GM19468 (cell line): ENCODE results near the gene TBC1D9B.
"Not testable (repeated sequence)": the region's sequence is repeated elsewhere in the genome, so short reads cannot be mapped to it uniquely, and the experiment has no call there.

Experiments
- ATAC-seq: cut with Tn5 transposase; IDR thresholded peaks from one replicate; pipeline ENCODE4 v1.9.1; 2021; ENCODE audit warnings: mild to moderate bottlenecking, moderate library complexity, moderate number of reproducible peaks; ENCODE audit not compliant: unreplicated experiment; ENCODE audit errors: extremely low read depth

The TBC1D9B gene

GRCh38 chr5:179854356-179854755 lies 53.3 kb downstream of the TBC1D9B start:
- no peak for ATAC-seq

- peak; percentile 79 for ATAC-seq
Measured at GRCh38 chr5:179852993-179853547, 54.6 kb downstream of the TBC1D9B start.

DNA sequence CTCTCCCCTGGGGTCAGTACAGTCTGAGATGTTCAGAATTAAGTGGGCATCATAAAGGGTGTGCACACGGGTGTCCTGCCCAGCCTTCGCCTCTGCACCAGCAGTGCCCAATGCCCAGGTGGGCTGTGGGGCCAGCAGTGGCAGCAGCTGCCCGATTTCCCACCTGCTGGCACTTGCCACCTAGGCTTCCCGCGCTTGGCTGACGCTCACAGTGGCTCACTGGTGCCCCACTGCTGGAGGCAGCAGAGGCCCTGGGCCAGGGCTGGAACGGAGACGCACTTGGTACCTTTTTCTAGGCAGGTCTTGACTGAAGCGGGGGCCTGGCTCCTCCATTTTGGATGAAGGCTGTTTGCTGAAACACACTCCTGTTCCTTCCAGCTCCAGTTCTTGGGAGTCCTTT lies 66.1 kb downstream of the TBC1D9B start:
- no peak for ATAC-seq

GRCh38 chr5:179840766-179841165 lies 66.9 kb downstream of the TBC1D9B start:
- ATAC-seq, result no peak

DNA sequence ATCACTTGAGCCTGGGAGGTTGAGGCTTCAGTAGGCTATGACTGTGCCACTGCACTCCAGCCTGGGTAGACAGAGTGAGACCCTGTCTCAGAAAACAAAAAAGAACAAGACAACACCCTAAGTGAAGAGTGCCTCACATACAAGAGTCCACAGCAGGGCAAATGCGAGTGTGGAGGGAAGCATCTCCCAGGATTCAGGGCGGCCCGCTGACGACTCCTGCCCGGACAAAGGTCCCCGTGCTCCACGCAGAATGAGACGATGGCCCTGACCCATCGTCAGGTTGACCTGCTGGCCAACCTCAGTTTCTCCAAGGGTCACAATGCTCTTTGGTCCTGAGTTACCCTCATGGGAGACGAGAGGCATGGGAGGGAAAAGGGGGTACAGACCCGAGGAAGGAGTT lies 67.4 kb downstream of the TBC1D9B start:
- no peak for ATAC-seq

DNA sequence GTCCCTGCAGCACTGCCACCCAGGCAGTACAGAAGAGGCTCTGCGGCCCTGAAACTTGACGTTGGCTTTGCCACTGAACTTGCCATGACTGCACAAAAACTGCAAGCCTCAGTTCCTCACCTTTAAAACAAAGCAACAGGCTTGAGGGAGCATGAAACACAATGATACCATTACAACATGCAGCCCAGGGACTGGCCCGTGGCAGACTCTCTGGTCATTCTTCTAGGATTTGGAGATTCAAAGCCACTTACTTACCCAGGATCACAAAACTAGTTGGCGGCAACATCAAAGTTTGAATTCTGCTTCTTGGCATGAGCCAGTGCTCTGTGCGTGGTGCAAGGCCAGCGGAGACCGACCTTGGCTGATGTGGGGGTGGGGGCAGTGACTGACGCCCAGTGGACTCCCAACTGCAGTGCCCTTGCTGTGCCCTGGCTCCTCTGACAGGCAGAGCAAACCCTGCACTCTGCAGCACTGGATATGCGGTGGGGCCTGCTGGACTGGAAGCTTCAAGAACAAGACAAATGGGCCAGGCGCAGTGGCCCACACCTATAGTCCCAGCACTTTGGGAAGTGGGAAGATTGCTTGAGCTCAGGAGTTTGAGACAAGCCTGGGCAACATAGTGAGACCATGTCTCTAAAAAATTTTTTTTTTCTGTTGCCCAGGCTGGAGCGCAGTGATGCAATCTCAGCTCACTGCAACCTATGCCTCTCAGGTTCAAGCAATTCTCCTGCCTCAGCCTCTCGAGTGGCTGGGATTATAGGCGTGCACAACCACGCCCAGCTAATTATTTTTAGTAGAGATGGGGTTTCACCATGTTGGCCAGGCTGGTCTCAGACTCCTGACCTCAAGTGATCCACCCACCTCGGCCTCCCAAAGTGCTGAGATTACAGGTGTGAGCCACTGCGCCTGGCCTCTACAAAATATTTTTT lies 68.1 kb downstream of the TBC1D9B start:
- ATAC-seq, result no peak

DNA sequence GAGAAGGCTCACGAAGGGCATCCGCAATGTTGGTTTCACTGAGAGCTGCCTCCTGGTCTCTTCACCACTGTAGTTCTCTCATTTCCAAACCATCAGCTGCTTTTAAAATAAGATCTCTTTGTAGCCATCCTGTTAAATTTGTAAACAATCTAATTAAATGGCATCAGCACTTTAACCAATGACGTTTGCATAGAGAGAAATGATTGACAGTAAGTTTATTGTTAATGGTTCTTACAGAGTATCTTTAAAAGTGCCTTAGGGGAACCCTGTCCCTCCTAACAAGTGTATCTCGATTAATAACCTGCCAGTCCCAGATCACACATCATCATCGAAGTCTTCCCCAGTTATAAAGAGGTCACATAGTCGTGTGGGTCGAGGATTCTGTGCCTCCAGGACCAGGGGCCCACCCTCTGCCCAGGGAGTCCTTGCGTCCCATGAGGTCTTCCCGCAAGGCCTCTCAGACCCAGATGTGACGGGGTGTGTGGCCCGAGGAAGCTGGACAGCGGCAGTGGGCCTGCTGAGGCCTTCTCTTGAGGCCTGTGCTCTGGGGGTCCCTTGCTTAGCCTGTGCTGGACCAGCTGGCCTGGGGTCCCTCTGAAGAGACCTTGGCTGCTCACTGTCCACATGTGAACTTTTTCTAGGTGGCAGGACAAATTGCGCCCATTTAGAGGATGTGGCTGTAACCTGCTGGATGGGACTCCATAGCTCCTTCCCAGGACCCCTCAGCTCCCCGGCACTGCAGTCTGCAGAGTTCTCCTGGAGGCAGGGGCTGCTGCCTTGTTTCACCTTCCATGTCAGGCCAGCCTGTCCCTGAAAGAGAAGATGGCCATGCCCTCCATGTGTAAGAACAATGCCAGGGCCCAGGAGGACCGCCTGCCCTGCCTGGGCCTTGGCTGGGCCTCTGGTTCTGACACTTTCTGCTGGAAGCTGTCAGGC lies 70.4 kb downstream of the TBC1D9B start:
- ATAC-seq, result no peak

DNA sequence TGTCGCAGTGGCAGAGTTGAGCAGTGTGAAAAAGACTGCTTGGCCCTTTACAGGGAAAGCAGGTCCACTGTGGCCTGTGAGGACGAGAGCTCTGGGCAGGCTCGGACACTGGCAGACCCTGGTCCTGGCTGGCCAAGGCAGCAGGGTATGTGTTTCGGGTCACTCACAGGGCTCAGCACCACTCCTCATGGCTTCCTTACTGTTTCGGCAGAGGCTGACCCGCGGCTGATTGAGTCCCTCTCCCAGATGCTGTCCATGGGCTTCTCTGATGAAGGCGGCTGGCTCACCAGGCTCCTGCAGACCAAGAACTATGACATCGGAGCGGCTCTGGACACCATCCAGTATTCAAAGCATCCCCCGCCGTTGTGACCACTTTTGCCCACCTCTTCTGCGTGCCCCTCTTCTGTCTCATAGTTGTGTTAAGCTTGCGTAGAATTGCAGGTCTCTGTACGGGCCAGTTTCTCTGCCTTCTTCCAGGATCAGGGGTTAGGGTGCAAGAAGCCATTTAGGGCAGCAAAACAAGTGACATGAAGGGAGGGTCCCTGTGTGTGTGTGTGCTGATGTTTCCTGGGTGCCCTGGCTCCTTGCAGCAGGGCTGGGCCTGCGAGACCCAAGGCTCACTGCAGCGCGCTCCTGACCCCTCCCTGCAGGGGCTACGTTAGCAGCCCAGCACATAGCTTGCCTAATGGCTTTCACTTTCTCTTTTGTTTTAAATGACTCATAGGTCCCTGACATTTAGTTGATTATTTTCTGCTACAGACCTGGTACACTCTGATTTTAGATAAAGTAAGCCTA lies 71.3 kb downstream of the TBC1D9B start:
- ATAC-seq, result no peak

DNA sequence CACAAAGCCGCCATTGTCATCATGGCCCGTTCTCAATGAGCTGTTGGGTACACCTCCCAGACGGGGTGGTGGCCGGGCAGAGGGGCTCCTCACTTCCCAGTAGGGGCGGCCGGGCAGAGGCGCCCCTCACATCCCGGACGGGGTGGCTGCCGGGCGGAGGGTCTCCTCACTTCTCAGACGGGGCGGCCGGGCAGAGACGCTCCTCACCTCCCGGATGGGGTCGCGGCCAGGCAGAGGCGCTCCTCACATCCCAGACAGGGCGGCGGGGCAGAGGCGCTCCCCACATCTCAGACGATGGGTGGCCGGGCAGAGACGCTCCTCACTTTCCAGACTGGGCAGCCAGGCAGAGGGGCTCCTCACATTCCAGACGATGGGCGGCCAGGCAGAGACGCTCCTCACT lies 72.8 kb downstream of the TBC1D9B start:
- not testable (repeated sequence) for ATAC-seq

DNA sequence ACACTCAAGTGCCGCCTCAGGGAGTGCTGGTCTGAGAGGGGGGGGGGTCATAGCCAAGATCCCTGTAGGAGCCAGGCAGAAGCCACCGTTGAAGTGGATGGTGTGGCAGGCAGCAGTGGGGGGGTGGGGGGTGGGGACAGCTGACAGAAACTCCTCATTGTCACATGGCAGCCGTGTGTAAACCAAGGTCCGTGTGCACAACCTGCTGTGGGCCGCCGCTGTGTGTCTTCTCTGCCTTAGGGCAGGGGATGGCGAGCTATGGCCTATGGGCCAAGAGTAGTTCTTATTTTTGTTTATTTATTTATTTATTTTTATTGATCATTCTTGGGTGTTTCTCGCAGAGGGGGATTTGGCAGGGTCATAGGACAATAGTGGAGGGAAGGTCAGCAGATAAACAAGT lies 73.6 kb downstream of the TBC1D9B start:
- ATAC-seq, result no peak

GRCh38 chr5:179833709-179834070 lies 74.0 kb downstream of the TBC1D9B start:
- no peak for ATAC-seq

DNA sequence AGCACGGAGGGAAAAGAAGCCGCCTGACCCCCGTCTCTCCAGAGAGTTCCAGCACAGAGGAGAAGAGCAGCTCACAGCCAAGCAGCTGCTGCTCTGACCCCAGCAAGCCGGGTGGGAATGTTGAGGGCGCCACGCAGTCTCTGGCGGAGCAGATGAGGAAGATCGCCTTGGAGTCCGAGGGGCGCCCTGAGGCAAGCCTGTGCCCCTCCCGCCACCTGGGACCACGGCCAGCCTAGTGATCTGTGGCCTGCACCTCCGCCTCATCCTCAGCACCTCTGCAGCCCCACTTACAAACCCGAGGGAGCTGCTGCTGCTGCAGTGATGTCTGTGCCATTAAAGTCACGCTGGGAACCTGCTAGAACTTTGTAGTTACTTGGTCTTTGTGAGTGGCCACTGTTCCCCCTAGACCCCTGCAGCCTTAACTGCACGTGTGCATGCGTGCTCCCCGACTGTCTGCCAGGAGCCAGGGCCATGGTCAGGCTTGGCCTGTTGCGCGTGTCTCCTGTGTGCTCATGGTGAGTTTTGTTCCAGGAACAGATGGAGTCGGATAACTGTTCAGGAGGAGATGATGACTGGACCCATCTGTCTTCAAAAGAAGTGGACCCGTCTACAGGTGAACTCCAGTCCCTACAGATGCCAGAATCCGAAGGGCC lies 74.5 kb downstream of the TBC1D9B start:
- no peak for ATAC-seq

DNA sequence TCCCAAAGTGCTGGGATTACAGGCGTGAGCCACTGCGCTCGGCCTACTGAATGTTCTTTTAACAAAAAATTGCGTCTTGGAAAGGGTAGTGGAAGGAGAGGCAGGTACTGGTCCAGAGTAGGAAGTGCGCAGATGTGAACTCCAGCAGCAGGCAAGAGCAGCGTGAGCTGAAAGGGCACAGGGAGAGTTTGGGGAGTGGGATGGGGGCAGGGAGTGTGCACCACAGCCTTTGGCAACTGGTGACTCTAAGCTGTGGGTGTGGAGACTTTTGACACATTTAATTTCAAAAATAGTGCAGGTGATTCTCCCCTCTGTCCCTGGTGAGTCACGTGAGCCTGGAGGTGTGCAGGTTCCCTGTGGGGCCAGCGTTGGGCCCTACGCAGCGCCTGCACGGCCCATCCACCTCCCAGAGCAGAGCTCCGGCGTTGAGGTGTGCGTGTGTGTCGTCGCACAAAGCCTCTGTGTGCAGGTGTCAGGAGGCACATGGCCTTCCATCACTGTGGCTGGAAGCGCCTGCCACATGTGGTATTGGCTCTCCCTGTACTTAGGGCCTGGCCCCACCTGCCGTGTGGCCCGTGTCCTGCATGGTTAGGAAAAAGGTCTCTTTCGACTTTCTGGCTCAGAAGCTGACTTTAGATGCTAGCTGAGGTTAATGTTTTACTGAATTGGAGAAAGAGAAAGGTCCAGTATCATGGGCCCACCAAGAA lies 75.5 kb downstream of the TBC1D9B start:
- ATAC-seq, result no peak

DNA sequence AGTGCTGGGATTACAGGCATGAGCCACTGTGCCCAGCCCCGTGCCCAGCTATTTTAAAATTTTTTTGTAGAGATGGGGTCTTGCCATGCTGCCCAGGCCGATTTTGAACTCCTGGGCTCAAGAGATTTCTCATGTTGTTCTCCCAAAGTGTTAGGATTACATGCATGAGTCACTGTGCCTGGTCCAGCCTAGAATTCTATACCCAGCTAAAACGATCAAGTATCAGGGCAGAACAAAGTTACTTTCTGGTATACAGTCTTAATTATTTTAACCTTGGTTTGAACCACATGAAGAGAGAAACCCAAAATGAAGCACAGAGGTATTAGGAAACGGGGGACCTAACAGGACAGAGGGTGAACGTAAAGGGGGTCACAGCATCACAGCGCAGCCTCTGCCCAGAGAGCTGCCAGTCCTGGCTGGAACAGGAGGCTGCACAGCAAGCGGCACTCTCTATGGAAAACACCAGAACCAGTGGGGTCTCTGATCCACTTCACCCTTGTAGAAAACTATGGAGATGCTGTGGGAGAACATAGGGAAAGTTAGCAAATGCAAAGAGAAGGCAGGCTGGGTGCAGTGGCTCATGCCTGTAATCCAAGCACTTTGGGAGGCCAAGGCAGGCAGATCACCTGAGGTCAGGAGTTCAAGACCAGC lies 76.8 kb downstream of the TBC1D9B start:
- ATAC-seq, result no peak

DNA sequence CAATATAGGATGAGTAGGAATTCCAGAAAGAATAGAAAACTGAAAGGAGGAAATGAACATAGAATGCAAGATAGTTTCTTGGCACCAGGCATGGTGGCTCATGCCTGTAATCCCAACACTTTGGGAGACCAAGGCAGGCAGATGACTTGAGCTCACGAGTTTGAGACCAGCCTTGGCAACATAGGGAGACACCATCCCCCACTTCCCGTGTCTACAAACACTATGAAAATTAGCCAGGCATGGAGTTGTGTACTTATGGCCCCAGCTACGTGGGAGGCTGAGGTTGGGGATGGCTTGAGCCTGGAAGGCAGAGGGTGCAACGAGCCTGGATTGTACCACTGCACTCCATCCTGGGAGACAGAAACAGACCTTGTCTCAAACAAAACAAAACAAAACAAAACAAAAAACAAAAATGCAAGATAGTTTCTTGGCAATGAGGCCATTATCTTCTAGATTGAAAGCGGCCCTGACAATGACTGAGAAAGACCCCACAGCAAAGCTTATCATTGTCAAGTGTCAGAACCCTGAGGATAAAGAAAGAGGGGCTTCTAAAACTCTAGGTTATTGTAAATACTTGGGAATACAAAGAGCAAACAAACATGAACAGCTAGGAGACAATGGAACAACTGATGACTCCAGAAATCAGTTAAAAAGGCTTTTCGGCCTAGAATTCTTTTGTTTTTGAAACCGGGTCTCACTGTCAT lies 77.8 kb downstream of the TBC1D9B start:
- no peak for ATAC-seq

DNA sequence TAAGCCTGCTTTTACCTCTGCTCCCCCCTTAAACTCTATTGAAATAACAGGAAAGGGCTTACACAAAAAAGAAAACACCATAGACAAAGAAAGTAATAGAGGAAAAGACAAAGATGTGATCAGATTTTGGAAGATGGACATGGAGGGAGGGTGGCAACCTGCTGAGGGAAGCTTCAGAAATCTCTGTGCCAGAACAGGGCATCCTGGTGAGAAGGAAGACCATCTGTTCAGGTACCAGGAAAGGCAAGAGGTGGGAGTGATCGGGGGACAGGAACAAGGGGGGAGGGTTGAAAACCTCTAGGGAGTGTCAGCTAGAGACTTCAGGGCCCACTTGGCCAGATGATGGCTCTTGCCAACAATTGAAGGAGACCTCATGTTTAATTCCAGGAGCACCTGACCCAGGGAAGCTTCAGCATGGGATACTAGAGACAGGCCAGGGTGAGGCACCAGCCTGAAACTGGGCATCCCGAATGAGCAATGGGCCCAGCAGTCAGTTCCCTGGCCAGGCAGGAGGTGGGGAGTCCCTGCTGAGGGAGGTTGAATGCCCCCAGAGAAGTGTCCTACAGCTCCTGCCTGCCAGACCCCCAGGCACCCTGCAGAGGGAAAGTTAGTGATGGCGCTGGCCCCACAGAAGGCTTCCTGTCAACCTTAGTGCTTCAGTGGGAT lies 78.8 kb downstream of the TBC1D9B start:
- ATAC-seq, result no peak

GRCh38 chr5:179827680-179828079 lies 80.0 kb downstream of the TBC1D9B start:
- no peak for ATAC-seq
